Right atrium auricular region (tissue), 2 donors: Measurements from ENCODE around the gene MARK3. TPM values are rescaled to one million over a fixed set of nuclear protein-coding genes. Genes with fewer than 3 reads are reported as not detected.
"Not testable (repeated sequence)": the region's sequence is repeated elsewhere in the genome, so short reads cannot be mapped to it uniquely, and the experiment has no call there.

Experiments
- DNase-seq: peaks from one replicate; pipeline ENCODE4 v3.0.0-alpha.2; 2019; ENCODE audit warnings: low spot score
- H3K27ac ChIP-seq, 2 donors: fragments of 200-600 bp; sonication (generic); 1 replicate in 1 of 2; 2 replicates in 1 of 2; pipeline ENCODE4 v1.5.1; 2016 to 2019
- H3K27me3 ChIP-seq, 2 donors: fragments of 200-600 bp; sonication (generic); one replicate each; pipeline versions ENCODE4 v1.5.1 to v1.6.0; 2017 to 2019
- H3K36me3 ChIP-seq: fragments of 200-600 bp; sonication (generic); one replicate; pipeline ENCODE4 v1.5.1; 2016
- H3K4me1 ChIP-seq, 2 donors: fragments of 200-600 bp; sonication (generic); one replicate each; pipeline versions ENCODE4 v1.5.1 to v1.6.0; 2017 to 2019
- H3K4me3 ChIP-seq, 2 donors: fragments of 200-600 bp; sonication (generic); 1 replicate in 1 of 2; 2 replicates in 1 of 2; pipeline ENCODE4 v1.5.1; 2017 to 2019; ENCODE audit warnings: mild to moderate bottlenecking in 1 of 2, moderate library complexity in 1 of 2
- H3K9me3 ChIP-seq, 2 donors: fragments of 200-600 bp; sonication (generic); one replicate each; pipeline ENCODE4 v1.5.1; 2019
- CTCF ChIP-seq, 2 donors: fragments of 200-600 bp; sonication (generic); IDR thresholded peaks; one replicate each; pipeline ENCODE4 v1.5.1; 2019; ENCODE audit warnings: antibody characterized with exemption in 2 of 2
- total RNA-seq, 2 donors: library from RNA; depleted of rRNA; stranded (reverse); fragments of >200 nt; gene quantifications; one replicate each; pipeline ENCODE4 v1.1.0, GENCODE V29; 2016

MARK3 gene
- total RNA-seq, 2 donors from 2014 or later, result 71.7 to 74.2 TPM

GRCh38 chr14:103348154-103348553, 37.1 kb upstream of the MARK3 start:
- no peak overlapping the region for H3K4me3 ChIP-seq
- no peak for TF ChIP-seq CTCF (IDR thresholded peaks at IDR 0.05)
- H3K4me1 ChIP-seq, result no peaks in the 10 kb centered on the region

GRCh38 chr14:103349982-103350381, 35.2 kb upstream of the MARK3 start:
- peaks cover 3% of the 10 kb centered on the region for H3K36me3 ChIP-seq
- no peaks in the 10 kb centered on the region for H3K4me1 ChIP-seq
- H3K27me3 ChIP-seq, result no peaks in the 10 kb centered on the region
- DNase-seq, result no peak
- no peak for TF ChIP-seq CTCF (IDR thresholded peaks at IDR 0.05)
- H3K27ac ChIP-seq, result no peak overlapping the region
- no peak overlapping the region for H3K4me3 ChIP-seq
- H3K9me3 ChIP-seq, result no peaks in the 10 kb centered on the region

More at GRCh38 chr14:103348154-103348553, 37.1 kb upstream of the MARK3 start:
- no peaks in the 10 kb centered on the region for H3K9me3 ChIP-seq
- peaks cover 21% of the 10 kb centered on the region for H3K36me3 ChIP-seq
- no peaks in the 10 kb centered on the region for H3K27me3 ChIP-seq
- H3K27ac ChIP-seq, result no peak overlapping the region
- DNase-seq, result no peak

- Histone ChIP-seq H3K9me3 (no peaks in the 10 kb centered on the region), H3K27ac (no peak overlapping the region), H3K27me3 (no peaks in the 10 kb centered on the region), H3K4me3 (no peak overlapping the region), H3K4me1 (no peaks in the 10 kb centered on the region), H3K36me3 (no peaks in the 10 kb centered on the region)
- no peak for TF ChIP-seq CTCF (IDR thresholded peaks at IDR 0.05)
- no peak for DNase-seq
Observed at GRCh38 chr14:103353362-103353761, 31.9 kb upstream of the MARK3 start.

GRCh38 chr14:103354141-103354540, 31.1 kb upstream of the MARK3 start:
- Histone ChIP-seq H3K27me3 (no peaks in the 10 kb centered on the region), H3K27ac (no peak overlapping the region), H3K4me1 (no peaks in the 10 kb centered on the region), H3K9me3 (no peaks in the 10 kb centered on the region), H3K4me3 (no peak overlapping the region), H3K36me3 (no peaks in the 10 kb centered on the region)
- DNase-seq, result no peak
- TF ChIP-seq CTCF (IDR thresholded peaks at IDR 0.05), result no peak

- Histone ChIP-seq H3K36me3 (no peaks in the 10 kb centered on the region), H3K27ac (no peak overlapping the region), H3K9me3 (no peaks in the 10 kb centered on the region), H3K27me3 (no peaks in the 10 kb centered on the region), H3K4me1 (no peaks in the 10 kb centered on the region), H3K4me3 (no peak overlapping the region)
- no peak for DNase-seq
- TF ChIP-seq CTCF (IDR thresholded peaks at IDR 0.05), result no peak
Observed at GRCh38 chr14:103356024-103356682, 29.1 kb upstream of the MARK3 start.

- H3K4me1 ChIP-seq, DNase-seq, H3K9me3 ChIP-seq, H3K36me3 ChIP-seq, H3K4me3 ChIP-seq, H3K27me3 ChIP-seq, H3K27ac ChIP-seq: not testable (repeated sequence)
Observed at GRCh38 chr14:103357552-103357951, 27.7 kb upstream of the MARK3 start.
